Gastroesophageal sphincter (tissue), 3 donors: ENCODE measurements around the gene SLIT3.

Experiments used
- POLR2A ChIP-seq, 2 donors: fragments of 450-650 bp; IDR thresholded peaks; one replicate each; pipeline ENCODE4 v1.6.1; 2017; ENCODE audit warnings: antibody characterized with exemption in 2 of 2, mild to moderate bottlenecking in 2 of 2, moderate library complexity in 1 of 2
- TF ChIP-seq, protein P1 (sequence below), 4 experiments: fragments of 200-600 bp in 2 of 4; fragments of 450-650 bp in 2 of 4; sonication (generic) in 1 of 4; IDR thresholded peaks; one replicate each; pipeline ENCODE4 v1.5.1; 2017 to 2019; ENCODE audit warnings: antibody characterized with exemption in 4 of 4, mild to moderate bottlenecking in 2 of 4, moderate library complexity in 2 of 4

DNA sequence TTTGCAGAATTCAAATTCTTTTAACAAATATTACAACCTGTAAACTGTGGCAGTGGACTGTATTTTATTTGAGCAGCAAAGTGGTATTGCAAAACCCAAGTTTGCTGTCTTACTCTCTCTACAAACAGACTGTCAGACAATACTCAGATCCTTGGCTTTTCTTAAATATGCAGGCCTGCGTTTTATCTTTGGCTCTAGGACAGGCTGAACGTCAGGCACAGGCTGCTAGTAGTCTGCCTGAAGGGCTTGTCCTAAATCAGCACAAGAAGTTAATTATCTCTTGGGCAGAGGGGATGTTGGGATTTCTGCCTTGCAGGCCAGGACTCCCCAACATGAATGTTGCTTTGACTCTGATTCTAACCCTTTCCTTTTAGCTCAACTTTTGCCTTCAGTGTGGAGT lies 147.5 kb downstream of the SLIT3 start:
- TF ChIP-seq, protein P1, sequence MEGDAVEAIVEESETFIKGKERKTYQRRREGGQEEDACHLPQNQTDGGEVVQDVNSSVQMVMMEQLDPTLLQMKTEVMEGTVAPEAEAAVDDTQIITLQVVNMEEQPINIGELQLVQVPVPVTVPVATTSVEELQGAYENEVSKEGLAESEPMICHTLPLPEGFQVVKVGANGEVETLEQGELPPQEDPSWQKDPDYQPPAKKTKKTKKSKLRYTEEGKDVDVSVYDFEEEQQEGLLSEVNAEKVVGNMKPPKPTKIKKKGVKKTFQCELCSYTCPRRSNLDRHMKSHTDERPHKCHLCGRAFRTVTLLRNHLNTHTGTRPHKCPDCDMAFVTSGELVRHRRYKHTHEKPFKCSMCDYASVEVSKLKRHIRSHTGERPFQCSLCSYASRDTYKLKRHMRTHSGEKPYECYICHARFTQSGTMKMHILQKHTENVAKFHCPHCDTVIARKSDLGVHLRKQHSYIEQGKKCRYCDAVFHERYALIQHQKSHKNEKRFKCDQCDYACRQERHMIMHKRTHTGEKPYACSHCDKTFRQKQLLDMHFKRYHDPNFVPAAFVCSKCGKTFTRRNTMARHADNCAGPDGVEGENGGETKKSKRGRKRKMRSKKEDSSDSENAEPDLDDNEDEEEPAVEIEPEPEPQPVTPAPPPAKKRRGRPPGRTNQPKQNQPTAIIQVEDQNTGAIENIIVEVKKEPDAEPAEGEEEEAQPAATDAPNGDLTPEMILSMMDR (IDR thresholded peaks at IDR 0.05), result no peak
- no peak for TF ChIP-seq POLR2A (IDR thresholded peaks at IDR 0.05)
